GM18867 (cell line): Measurements from ENCODE around the gene P2RY8.
A peak's percentile ranks its signal among the peaks of the same experiment; 100 is the strongest.
"Not testable (repeated sequence)": the region's sequence is repeated elsewhere in the genome, so short reads cannot be mapped to it uniquely, and the experiment has no call there.

Experiments used
- ATAC-seq: cut with Tn5 transposase; IDR thresholded peaks from one replicate; pipeline ENCODE4 v1.9.1; 2021; ENCODE audit warnings: mild to moderate bottlenecking, moderate library complexity; ENCODE audit not compliant: unreplicated experiment

Gene P2RY8

GRCh38 chrX:1489354-1489753 lies 47.6 kb downstream of the P2RY8 start:
- not testable (repeated sequence) for ATAC-seq

GRCh38 chrX:1488745-1489144 lies 48.2 kb downstream of the P2RY8 start:
- no peak for ATAC-seq

- ATAC-seq, result no peak
These were observed 48.8 kb downstream of the P2RY8 start for GRCh38 chrX:1488141-1488540.

- ATAC-seq, result no peak
These were observed 49.6 kb downstream of the P2RY8 start for GRCh38 chrX:1487401-1487800.

- no peak for ATAC-seq
These were observed 50.1 kb downstream of the P2RY8 start for GRCh38 chrX:1486749-1487361.

GRCh38 chrX:1486177-1486576 lies 50.8 kb downstream of the P2RY8 start:
- no peak for ATAC-seq

GRCh38 chrX:1485033-1485432 lies 52.0 kb downstream of the P2RY8 start:
- no peak for ATAC-seq

- no peak for ATAC-seq
These were observed 52.4 kb downstream of the P2RY8 start for GRCh38 chrX:1484638-1485019.

- ATAC-seq, result peak; percentile 50
These were observed 52.9 kb downstream of the P2RY8 start for GRCh38 chrX:1483843-1484637.

GRCh38 chrX:1482530-1482928 lies 54.5 kb downstream of the P2RY8 start:
- not testable (repeated sequence) for ATAC-seq

- peak; percentile 55 for ATAC-seq
These were observed 55.1 kb downstream of the P2RY8 start for GRCh38 chrX:1481636-1482529.

- peak; percentile 1 for ATAC-seq
These were observed 56.8 kb downstream of the P2RY8 start for GRCh38 chrX:1480082-1480785.

- ATAC-seq, result no peak
These were observed 59.1 kb downstream of the P2RY8 start for GRCh38 chrX:1477801-1478458.

- no peak for ATAC-seq
These were observed 59.8 kb downstream of the P2RY8 start for GRCh38 chrX:1477229-1477628.

GRCh38 chrX:1476682-1477081 lies 60.3 kb downstream of the P2RY8 start:
- ATAC-seq, result no peak

- no peak for ATAC-seq
These were observed 61.1 kb downstream of the P2RY8 start for GRCh38 chrX:1475881-1476280.

GRCh38 chrX:1475481-1475880 lies 61.5 kb downstream of the P2RY8 start:
- ATAC-seq, result no peak

- ATAC-seq, result not testable (repeated sequence)
These were observed 62.4 kb downstream of the P2RY8 start for GRCh38 chrX:1474593-1474992.

GRCh38 chrX:1472975-1473374 lies 64.0 kb downstream of the P2RY8 start:
- ATAC-seq, result no peak

GRCh38 chrX:1468250-1468772 lies 68.7 kb downstream of the P2RY8 start:
- peak; percentile 60 for ATAC-seq
